Esophagus squamous epithelium (tissue), 5 donors: Measurements from ENCODE around the gene SLFNL1. TPM values are rescaled to one million over a fixed set of nuclear protein-coding genes. Genes with fewer than 3 reads are reported as not detected.

ENCODE experiments used
- DNase-seq: peaks from one replicate; lab custom pipeline; 2025; lab: John Stamatoyannopoulos, UW
- H3K27ac ChIP-seq, 4 donors: fragments of 200-600 bp; sonication (generic); one replicate each; pipeline ENCODE4 v1.5.1; 2016 to 2019; ENCODE audit warnings: mild to moderate bottlenecking in 1 of 4
- H3K27me3 ChIP-seq, 4 donors: fragments of 200-600 bp; sonication (generic); 1 replicate in 3 of 4; 2 replicates in 1 of 4; pipeline versions ENCODE4 v1.5.1 to v1.6.0; 2017 to 2021; ENCODE audit warnings: antibody characterized with exemption in 1 of 4
- H3K36me3 ChIP-seq, 3 donors: fragments of 200-600 bp; sonication (generic); one replicate each; pipeline ENCODE4 v1.5.1; 2016 to 2019
- H3K4me1 ChIP-seq, 3 donors: fragments of 200-600 bp; sonication (generic); one replicate each; pipeline ENCODE4 v1.5.1; 2017 to 2019
- H3K4me3 ChIP-seq, 4 donors: fragments of 200-600 bp; sonication (generic); 1 replicate in 3 of 4; 2 replicates in 1 of 4; pipeline ENCODE4 v1.5.1; 2016 to 2019; ENCODE audit warnings: mild to moderate bottlenecking in 2 of 4, moderate library complexity in 1 of 4
- H3K9me3 ChIP-seq, 3 donors: fragments of 200-600 bp; sonication (generic); one replicate each; pipeline ENCODE4 v1.5.1; 2016 to 2019
- CTCF ChIP-seq, 6 experiments: fragments of 450-650 bp in 4 of 6; fragments of 200-600 bp in 2 of 6; sonication (generic) in 2 of 6; IDR thresholded peaks; one replicate each; pipeline ENCODE4 v1.5.1; 2016 to 2019; ENCODE audit warnings: antibody characterized with exemption in 6 of 6, mild to moderate bottlenecking in 4 of 6, moderate library complexity in 4 of 6
- POLR2A ChIP-seq, 4 donors: fragments of 450-650 bp; IDR thresholded peaks; one replicate each; pipeline ENCODE4 v1.6.1; 2017; ENCODE audit warnings: antibody characterized with exemption in 4 of 4, mild to moderate bottlenecking in 4 of 4, moderate library complexity in 3 of 4
- WGBS, 2 donors: methylation state at CpG; one replicate each; pipeline ENCODE4 v1.1.5; 2018; 5-methylcytosine and 5-hydroxymethylcytosine counted together
- intact Hi-C: fragments of 100-400 bp; cut with DNase I; formaldehyde crosslinking; loops from one replicate; pipeline ENCODE4 v1.15.0; 2022
- total RNA-seq, 4 donors: library from RNA; depleted of rRNA; stranded (reverse); fragments of >200 nt; gene quantifications; one replicate each; pipeline ENCODE4 v1.1.0, GENCODE V29; 2016
- donor health status: DM: yes; HTN: yes; CAD: no.

The SLFNL1 gene
- total RNA-seq, 4 donors from 2014 or later: 0.49 to 0.76 TPM; not detected in 2

DNA sequence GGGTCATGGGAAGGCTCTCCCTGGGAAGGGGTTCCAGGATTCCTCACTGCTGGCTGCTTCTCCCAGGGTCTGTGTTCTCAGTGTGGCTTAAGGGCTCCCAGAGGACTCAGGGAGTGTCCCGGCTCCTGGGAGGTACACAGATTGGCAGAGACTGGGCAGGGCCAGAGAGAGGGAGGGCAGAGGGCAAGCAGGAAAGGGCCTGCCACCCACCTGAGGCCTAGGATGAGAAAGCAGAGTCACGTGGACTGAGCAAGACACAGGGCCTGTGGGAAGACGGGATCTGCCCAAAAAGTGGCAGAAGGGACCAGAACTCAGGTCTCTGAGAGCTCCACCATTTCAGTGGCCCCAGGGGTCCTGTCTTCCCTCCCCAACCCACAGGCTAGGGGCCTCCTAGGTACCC is 871 bp downstream of the SLFNL1 start:
- Histone ChIP-seq H3K27ac (no peak overlapping the region), H3K9me3 (no peaks in the 10 kb centered on the region), H3K4me1 (peaks cover 0 to 12% (median 6%) of the 10 kb centered on the region in 3 donors), H3K4me3 (no peak overlapping the region), H3K36me3 (peaks cover 0 to 48% (median 11%) of the 10 kb centered on the region in 3 donors), H3K27me3 (no peaks in the 10 kb centered on the region)
- 20 to 92% methylated on average over 1 to 2 of the region's 3 CpGs for WGBS, 2 donors
- no peak for DNase-seq
- intact Hi-C loops: no loop called here
- TF ChIP-seq CTCF (IDR thresholded peaks at IDR 0.05) (no peak), POLR2A (IDR thresholded peaks at IDR 0.05) (no peak)

GRCh38 chr1:41020109-41020576 is 1.4 kb downstream of the SLFNL1 start:
- TF ChIP-seq POLR2A (IDR thresholded peaks at IDR 0.05) (no peak), CTCF (IDR thresholded peaks at IDR 0.05) (no peak)
- Histone ChIP-seq H3K4me1 (peaks cover 0 to 12% (median 6%) of the 10 kb centered on the region in 3 donors), H3K4me3 (no peak overlapping the region), H3K9me3 (no peaks in the 10 kb centered on the region), H3K27me3 (no peaks in the 10 kb centered on the region), H3K27ac (no peak overlapping the region), H3K36me3 (peaks cover 0 to 45% (median 12%) of the 10 kb centered on the region in 3 donors)
- intact Hi-C loops: no loop called here
- 40 to 57% methylated on average over 1 of the region's 17 CpGs for WGBS, 2 donors
- DNase-seq: no peak

- H3K4me3 ChIP-seq: no peak overlapping the region
- peaks cover 0 to 12% (median 6%) of the 10 kb centered on the region in 3 donors for H3K4me1 ChIP-seq
- intact Hi-C loops: no loop called here
- no peak overlapping the region for H3K27ac ChIP-seq
- DNase-seq: no peak
- WGBS, 2 donors: 67 to 72% methylated on average over 2 of the region's 2 CpGs
- no peaks in the 10 kb centered on the region for H3K9me3 ChIP-seq
- TF ChIP-seq POLR2A (IDR thresholded peaks at IDR 0.05): no peak
- no peak for TF ChIP-seq CTCF (IDR thresholded peaks at IDR 0.05)
- H3K36me3 ChIP-seq: peaks cover 0 to 41% (median 12%) of the 10 kb centered on the region in 3 donors
- H3K27me3 ChIP-seq: no peaks in the 10 kb centered on the region
Observed at GRCh38 chr1:41019353-41019745, 2.2 kb downstream of the SLFNL1 start.

DNA sequence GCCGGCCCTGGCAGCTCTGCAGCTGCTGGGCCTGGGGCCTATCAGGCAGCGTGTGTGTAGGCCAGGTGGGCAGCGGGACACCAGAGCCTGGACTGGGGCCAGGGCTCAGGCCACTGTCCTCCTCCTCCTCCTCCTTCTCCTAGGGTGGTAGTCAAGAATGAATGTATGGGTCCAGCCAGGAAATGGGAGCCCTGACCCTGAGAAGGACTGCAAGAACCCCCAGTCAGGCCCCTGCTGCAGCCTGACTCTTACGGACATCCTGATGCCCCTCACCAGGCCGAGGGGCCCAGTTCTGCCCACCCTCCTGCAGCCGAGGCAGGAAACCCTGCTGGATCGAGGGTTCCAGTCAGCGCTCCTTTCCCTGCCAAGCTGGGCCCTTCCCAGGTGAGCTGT is 3.5 kb downstream of the SLFNL1 start:
- Histone ChIP-seq H3K27ac (no peak overlapping the region), H3K36me3 (peaks cover 0 to 54% (median 12%) of the 10 kb centered on the region in 3 donors), H3K4me3 (no peak overlapping the region), H3K4me1 (peaks cover 0 to 25% (median 6%) of the 10 kb centered on the region in 3 donors), H3K9me3 (no peaks in the 10 kb centered on the region), H3K27me3 (no peaks in the 10 kb centered on the region)
- DNase-seq: no peak
- intact Hi-C loops: no loop called here
- TF ChIP-seq CTCF (IDR thresholded peaks at IDR 0.05) (no peak), POLR2A (IDR thresholded peaks at IDR 0.05) (no peak)
- WGBS, 2 donors: 90% methylated on average over 2 of the region's 8 CpGs; no CpG with 5 or more reads in 1 of the 2 donors

- Histone ChIP-seq H3K4me3 (no peak overlapping the region), H3K36me3 (peaks cover 0 to 61% (median 12%) of the 10 kb centered on the region in 3 donors), H3K9me3 (no peaks in the 10 kb centered on the region), H3K27me3 (no peaks in the 10 kb centered on the region), H3K27ac (no peak overlapping the region), H3K4me1 (peaks cover 0 to 29% (median 6%) of the 10 kb centered on the region in 3 donors)
- DNase-seq: no peak
- WGBS, 2 donors: 84 to 95% methylated on average over 17 to 20 of the region's 44 CpGs
- TF ChIP-seq POLR2A (IDR thresholded peaks at IDR 0.05) (no peak), CTCF (IDR thresholded peaks at IDR 0.05) (no peak)
- intact Hi-C loops: no loop called here
Observed at GRCh38 chr1:41017141-41018017, 4.1 kb downstream of the SLFNL1 start.
